NCI-H146 (cell line): Measurements from ENCODE around the gene HEY2.
A peak's percentile ranks its signal among the peaks of the same experiment; 100 is the strongest.
"Not testable (repeated sequence)": the region's sequence is repeated elsewhere in the genome, so short reads cannot be mapped to it uniquely, and the experiment has no call there.

Experiments used
- DNase-seq: peaks from one replicate; lab custom pipeline; 2025; lab: John Stamatoyannopoulos, UW

The HEY2 gene

DNA sequence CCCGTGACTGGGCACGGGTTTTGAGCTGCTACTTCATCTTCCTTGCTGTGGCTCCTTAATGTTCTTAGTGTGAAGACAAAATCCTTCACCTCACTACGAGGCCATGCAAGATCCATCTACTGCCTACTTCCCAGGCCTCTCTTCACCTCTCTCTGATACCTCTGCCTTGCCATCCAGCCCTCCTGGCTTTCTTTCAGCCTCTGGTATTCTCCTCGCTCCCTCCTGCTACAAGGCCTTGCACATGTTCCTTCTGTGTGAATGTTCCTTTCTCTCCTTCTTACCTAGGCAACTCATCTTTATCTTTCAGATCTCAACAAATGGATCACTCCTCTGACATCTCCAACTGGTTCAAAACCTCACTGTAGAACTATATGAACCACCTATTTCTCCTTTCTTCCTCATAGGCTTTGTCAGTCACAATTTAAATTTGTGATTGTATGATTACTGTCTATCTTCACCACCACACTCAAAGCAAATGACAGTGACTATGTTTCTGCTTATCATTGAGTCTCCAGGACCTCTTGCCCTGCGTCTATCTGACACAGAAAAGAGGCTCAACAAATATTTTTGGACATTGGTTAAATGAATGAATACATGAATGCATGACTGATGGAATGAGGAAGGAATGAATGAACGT is 19.8 kb downstream of the HEY2 start:
- DNase-seq: no peak

DNA sequence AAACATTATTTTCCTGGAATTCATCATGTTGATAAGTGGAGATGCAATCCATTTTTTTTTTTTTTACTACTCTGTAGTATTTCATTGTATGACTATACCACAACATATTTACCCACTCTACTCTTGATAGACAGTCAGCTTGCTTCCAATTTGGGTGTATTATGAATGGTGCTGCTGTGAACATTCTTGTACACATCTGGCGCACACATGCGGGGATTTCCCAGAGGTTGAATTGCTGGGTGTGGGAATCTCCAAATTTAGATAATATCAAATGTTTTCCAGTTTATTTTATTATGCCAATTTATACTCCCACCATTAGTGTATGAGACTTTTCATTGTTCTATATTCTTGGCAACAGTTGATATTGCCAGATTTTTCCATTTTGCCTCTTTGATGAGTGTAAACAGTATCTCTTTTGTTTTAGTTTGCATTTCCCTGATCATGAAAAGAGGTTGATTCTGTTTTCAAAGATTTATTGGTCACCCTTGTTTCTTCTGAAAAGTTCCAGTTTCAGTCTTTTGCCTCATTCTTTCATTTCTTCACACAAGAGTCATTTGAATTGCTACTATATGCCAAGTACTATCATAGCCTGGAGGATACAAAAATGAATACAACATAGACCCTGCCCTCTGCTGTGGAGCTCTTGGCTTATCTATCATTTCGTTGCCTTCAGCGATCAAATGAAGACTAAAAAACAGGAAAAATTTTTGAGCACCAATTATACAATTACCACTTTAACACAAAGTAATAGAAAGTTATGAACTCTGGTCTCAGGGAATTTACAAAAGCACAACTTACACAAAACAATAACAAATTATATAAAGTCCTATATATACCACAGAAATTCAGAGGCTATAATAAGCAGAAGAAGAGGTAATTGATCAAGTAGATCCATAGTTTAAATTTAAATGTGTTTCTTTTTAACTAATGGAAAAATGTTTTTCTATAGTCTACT is 24.2 kb downstream of the HEY2 start:
- DNase-seq: no peak

DNA sequence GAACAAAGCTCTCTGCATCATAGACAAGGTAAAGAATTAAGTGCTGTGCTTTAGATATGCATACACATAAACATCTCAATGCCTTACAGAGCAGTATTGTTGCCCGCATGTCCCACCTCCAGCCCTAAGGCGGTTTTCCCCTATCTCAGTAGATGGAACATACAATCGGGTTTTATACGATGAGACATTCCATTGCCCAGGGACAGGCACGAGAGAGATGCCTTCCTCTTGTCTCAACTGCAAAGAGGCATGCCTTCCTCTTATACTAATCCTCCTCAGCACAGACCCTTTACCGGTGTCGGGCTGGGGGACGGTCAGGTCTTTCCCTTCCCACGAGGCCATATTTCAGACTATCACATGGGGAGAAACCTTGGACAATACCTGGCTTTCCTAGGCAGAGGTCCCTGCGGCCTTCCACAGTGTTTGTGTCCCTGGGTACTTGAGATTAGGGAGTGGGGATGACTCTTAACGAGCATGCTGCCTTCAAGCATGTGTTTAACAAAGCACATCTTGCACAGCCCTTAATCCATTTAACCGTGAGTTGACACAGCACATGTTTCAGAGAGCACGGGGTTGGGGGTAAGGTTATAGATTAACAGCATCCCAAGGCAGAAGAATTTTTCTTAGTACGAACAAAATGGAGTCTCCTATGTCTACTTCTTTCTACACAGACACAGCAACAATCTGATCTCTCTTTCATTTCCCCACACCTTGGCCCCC is 26.8 kb downstream of the HEY2 start:
- not testable (repeated sequence) for DNase-seq

DNA sequence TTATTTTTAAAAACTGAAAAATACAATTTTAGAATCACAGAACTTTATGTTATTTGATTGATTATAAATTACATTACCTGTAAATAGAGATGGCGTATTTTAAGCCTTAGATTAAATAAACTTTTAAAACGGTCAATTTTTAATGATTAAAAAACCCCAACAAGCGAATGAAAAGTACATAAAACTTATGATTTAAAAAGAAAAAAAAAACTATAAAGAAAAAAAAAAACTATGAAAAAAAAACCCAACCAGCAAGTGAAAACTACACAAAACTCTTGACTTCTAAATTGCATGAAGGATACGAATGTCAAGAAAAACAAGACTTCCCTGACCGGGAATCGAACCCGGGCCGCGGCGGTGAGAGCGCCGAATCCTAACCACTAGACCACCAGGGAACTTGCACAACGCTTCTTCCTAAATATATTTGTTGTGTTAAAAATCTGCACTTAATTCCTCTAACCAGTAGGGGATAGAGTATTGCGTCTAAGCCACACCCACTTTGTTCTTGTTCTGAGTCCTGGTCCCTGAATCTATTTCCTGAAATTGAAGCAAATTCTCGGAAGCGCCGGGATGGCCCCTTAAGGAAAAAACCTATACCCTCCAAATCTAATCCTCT is 30.6 kb downstream of the HEY2 start:
- peak; percentile 98 for DNase-seq

DNA sequence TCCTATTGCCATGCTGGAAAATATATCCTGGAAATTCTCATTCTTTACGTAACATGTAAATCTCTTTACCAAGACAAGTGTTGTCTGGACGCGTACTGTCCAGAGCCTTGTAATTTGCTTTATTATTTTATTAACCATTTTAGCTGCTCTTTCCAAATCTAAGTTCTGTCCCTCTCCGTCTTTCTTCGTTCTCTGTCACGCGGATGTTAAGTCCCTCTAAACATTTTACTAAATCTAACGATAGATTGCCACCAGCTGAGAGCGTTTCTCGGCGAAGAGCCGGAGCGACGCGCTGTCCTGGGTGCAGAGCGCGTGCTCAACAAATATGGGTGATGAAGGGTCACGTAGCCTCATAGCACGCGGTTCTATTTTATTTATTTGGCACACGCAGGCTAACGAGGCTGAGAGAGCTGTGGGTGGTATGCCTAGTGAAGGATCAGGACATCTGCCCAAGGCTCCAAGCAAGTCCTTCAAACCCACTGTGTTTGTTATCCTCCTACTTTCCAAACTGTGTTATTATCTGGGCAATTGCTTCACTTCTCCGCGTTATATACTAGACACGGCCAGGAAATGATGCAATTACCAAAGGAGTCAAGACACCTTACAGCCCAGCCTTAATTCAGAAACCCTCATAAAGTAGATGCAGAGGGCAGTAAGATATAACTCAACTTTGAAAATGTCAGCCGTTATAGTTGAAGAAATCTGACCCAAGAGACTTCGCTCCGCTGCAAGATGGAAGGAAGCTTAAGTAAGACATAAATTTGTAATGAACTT is 31.3 kb downstream of the HEY2 start:
- peak; percentile 88 for DNase-seq

DNA sequence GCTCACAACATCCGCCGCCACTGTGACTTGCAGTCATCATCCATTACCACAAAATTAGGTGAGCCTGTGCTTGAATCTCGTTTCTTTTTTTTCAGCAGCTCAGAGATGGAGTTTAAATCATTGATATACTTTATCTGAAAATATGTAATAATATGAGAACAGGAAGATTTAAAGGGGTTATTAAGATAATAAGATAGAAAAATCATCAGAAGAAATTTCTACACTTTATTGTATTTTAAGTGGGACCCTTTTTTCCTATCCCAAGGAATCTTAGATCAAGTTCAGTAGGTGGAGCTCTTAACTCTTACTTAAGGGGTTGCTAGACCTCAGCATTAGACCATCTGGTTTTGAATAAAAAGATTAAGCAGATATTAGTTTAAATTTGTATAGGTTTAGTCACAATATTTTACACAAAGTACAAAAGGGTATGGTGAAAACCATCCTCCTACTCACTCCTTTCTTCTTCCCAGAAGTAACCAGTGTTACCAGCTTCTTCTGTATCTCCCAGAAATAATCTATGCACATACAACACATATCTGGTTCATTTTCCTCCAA is 32.0 kb downstream of the HEY2 start:
- peak; percentile 43 for DNase-seq

DNA sequence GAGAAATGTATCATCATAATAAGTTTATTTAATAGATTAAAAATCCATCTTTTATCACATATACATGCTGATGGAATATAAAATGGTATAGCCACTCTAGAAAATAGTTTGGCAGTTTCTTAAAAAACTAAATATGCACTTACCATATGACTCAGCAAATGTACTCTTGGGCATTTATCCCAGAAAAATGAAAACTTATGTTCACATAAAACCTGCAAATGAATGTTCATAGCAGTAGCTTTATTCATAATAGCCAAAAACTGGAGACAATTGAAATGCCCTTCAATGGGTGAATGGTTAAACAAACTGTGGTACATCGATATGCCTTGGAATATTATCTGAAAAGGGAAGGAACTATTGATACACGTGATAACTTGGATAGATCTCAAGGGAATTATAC is 34.9 kb downstream of the HEY2 start:
- no peak for DNase-seq

DNA sequence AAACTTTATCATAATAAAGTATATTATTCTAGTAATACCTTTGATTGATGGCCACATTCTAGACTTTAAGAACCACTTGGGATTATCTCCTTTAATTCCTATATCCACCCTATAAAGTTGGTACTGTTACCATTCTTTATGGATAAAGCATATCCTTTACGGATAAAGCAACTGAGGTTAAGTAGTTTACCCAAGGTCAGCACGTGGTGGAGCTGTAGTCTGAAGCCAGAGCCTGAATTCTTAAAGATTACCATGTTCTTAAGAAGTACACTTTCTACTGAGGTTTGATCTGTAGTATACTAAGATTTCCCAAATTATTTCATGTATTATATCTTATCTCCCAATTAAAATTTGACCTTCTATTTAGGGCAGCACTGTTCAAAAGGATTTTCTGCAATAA is 38.4 kb downstream of the HEY2 start:
- DNase-seq: no peak

DNA sequence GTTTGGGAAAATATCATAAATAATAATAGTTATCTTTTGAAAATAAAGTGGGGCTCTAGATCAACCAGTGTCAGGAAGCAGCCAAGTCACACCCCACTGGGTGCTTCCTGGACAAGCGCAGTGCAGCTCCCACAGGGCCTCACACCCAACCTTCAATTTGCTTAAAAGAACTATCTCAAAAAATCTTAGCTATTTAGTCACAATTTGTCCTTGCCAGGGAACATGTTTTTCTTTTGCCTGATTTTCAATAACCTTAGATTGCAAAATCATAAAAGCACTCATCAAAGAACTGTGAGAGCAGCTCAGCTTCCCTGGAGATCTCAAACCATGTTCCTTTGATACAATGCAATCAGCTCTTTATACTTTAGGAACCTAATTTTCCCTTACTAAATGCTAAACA is 39.7 kb downstream of the HEY2 start:
- peak; percentile 48 for DNase-seq

DNA sequence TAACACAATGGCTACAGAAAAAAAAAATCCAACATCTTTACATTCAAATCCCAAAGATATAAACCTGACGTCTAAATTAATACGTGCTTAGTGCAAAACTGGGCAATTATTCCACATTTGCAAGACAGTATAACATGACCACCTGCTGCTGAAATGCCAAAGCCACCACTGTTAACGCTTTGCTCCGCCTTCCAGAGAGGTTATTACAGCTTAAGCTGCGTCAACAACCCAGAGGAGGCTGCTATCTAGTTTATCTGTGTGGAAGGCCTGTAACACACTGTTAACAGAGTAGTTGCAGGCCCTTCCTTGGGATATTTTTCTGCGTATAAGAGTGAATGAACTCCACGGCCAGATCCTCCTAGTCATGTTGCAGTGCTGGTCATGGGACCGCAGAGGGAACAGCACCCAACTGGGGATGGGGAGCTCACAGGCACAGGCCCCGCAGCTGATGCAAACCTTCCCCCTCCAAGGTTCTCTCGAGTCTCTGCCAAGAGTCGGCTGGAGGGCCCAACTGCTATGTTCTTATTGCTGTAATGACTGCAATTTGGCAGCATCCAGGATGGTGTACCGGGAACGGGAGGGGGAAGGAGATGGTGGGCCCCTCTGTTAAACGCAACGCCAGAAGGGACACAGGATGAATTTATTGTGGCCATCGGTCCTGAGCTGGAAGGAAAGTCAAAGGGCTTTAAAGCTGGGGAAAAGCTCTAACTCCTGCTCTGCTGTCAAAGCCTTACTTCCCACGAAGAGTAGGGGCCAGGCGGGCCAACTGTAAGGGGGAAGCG is 40.3 kb downstream of the HEY2 start:
- DNase-seq: peak; percentile 92

DNA sequence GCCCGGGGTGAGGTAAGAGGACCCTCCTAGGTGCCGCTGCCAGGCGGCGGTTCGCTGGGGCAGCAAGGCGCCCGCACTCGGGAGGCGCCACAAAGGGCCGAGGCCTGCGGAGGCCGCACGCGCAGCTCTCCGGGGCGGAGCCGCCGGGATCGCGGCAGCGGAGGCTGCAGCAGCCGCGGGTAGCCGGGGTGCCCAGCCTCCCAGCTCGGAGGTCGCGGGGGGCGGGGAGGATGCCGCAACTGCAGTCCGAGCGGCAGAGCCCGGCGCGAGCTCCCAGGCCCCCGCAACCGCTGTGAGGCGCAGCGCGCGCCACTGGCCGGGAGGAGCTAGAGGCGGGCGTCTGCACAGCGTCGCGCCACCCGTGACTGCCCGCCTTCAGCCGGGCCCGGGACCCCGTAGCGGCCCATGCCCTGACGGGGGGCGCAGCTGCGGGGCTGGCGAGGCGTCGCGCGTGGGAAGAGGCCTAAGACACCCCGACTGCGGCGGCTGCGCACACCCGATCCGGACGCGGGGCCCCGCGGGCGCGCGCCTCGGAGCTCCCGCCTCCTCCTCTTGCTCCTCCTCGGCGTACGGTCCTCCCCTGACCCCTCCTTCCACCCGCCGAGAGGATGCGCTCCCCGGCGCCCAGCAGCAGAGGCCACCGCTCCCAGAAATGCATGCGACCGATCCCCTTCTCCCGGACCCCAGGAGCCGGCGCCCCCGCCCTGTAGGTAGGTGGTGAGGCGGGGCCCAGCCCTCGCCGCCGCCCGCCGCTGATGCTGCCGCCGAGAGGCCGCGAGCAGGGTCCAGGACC is 41.1 kb downstream of the HEY2 start, which contains the start of gene NCOA7:
Gene NCOA7 (plus strand): TSS at position 603 of the 793 bp plus-strand sequence. CDS start 24,395 bp downstream, outside the sequence.
- peak; percentile 95 for DNase-seq

DNA sequence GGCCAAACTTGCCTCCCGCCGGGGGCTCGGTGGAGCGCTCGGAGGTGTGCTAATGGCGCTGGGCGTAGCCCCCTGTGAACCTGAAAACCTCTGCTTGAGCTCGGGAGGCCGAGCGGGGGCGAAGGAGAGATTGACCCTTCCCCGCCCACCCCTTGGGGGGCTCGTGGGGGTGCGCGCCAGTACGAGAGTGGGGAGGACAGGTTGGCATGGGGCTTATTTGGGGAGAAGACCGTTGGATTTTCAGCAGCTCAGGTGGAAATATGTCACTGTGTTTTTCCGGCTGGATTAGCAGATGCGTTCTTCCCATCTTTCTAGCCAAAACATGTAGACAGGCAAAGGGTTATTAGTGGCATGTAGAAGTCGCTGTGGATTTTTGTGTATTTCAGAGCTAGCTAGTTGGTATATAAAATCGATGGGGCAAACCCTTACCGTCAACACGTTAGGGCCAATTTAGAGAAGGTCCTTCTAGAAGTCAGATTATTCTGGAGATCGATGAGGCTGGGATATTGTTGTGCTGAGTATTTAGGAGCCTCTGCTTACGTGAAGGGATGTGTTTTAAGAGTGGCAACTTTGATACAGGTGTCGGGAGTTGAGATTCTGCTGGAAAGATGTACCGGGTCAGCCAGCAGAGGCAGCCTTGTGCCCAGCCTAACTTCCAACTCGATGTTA is 41.9 kb downstream of the HEY2 start:
- DNase-seq: peak; percentile 59

DNA sequence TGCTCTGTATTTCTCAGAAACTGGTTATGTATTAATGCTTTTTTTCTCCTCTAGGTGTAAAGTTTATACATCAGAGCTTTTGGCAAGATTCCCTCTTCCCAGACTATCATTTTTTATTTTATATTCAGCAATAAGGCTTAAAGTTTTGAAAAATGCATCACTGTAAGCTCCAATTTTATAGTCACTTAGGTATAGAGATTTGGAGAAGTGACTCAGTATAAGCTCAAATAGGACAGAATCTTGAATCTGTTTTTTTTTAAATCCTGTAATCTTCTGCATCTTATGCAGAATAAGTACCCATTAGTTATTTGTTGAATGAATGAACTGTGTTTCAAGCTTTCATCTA is 42.4 kb downstream of the HEY2 start:
- DNase-seq: no peak

DNA sequence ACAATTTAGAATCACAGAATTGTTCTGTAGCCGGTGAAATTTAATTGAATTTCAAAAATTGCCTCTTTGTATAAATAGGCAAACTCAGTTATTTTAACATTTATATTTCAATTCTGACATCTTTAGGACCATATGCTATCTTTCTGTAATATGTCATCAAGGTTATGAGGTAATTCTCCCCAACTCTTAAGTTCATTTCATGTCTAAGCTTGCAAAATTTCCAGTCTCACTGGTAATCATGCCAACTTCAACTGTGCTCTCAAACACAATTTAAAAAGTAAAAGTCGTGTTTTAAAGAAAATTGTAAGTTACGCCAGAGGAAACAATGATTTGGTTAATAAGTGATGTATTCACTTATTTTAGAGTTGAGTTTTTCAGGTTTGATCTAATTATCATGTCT is 42.7 kb downstream of the HEY2 start:
- DNase-seq: no peak

DNA sequence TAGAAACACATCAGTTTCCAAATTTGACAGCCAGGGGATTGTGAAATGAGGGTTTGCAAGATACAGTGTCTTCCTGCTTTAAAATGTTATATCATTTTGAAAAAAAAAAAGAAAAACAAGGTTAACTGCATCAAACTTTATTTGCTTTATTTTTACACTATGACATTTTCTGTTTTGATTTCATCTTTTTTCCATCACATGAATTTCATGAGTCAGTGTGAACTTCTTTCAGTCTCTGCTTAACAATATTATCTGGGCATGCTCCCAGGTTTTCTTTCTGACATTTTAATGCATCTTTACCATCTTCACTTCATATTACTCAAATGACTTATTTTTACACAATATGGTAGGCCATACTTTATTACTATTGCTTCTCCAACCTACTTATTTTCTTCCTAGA is 43.2 kb downstream of the HEY2 start:
- DNase-seq: no peak

DNA sequence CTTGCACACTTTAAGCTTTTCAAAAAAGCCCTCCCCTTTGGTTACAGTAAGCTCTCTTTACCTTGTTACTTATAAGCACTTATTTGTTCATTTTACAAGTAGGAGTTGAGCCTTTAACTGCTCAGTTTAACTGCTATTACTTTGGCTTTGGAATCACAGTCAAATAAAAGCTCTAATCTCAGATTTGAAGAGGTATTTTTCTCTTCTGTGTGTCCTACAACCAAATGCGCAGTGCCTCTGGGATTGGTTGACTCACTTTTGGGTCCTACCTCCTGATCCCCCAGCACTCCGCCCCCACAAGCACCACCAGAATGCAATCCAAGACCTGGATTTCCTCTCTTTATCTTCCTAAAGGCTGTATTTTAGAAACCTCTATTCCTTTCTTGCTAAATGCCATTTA is 43.8 kb downstream of the HEY2 start:
- no peak for DNase-seq

DNA sequence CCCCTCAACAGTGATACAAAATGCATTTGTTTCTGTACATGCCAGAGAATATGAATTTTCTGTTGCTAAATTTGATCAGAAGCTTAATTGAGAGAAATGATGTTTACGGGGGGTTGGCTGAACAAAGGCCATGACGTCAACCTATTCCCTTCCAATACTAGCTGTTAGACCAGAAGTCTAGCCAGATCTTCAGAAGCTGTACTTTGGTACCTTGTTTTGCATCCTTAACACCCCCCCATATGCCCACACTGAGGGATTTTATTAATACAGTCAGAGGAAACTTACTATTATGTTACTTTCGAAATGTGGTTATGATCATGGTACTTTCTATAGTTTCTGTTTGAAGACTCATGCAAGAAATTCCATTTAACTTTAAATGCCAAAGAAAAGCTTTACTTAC is 44.4 kb downstream of the HEY2 start:
- DNase-seq: no peak

DNA sequence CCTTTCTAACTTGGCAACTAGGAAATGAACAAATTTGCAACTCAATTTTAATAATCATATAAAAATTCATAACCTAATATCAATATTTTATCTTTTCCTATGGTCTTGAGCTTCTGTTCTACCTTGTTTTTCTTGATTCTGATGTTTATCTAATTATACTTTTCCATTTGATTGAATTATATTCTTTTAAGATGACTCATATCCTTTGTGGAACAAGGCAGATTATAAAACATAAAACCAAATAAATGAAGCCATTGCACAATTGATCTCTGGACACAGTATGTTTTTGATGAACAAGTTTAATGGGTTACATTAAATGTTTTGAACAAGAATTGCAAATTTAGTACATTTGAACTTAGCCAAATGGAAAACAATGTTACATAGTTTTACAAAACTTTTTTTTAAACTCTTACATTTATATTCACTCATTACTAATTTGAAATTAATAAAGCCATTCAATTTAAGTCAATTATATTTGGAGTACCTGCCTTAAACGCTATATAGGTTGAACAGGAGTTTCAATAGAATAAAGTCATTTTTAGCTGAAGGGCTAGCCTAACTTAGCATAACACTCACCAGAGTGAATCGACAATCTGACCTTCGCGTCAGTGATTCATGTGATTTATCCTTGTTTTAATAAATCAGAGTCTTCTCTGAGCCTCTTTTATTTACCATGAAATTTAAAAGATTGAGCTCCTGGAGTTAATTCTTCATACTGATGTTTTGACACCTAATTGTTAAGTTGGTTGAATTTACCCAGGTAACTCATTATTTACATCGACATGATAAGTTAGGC is 45.1 kb downstream of the HEY2 start:
- no peak for DNase-seq
